GM04503 (cell line): ENCODE data around the gene KHSRP.
A peak's percentile ranks its signal among the peaks of the same experiment; 100 is the strongest.

Experiments
- DNase-seq: peaks from one replicate; pipeline ENCODE4 v3.0.0-alpha.2; 2012; ENCODE audit warnings: low read depth

Gene KHSRP

GRCh38 chr19:6387372-6387771 is 37.2 kb downstream of the KHSRP start:
- DNase-seq = no peak

GRCh38 chr19:6384381-6384780 is 40.2 kb downstream of the KHSRP start:
- DNase-seq = no peak

GRCh38 chr19:6383188-6383587 is 41.4 kb downstream of the KHSRP start:
- DNase-seq = no peak

- no peak for DNase-seq
Observed at GRCh38 chr19:6381030-6381750, 43.4 kb downstream of the KHSRP start.

- no peak for DNase-seq
Observed at GRCh38 chr19:6379744-6380143, 44.9 kb downstream of the KHSRP start.

- no peak for DNase-seq
Observed at GRCh38 chr19:6378486-6378885, 46.1 kb downstream of the KHSRP start.

GRCh38 chr19:6378041-6378440 is 46.6 kb downstream of the KHSRP start:
- peak; percentile 35 for DNase-seq

- no peak for DNase-seq
Observed at GRCh38 chr19:6376512-6377190, 48.0 kb downstream of the KHSRP start.

GRCh38 chr19:6375411-6376010 is 49.1 kb downstream of the KHSRP start, which contains the start of gene PSPN:
Gene PSPN (minus strand): TSS chr19:6375933. CDS start chr19:6375849, 84 bp downstream.
- DNase-seq = no peak

GRCh38 chr19:6374711-6375410 is 49.8 kb downstream of the KHSRP start:
- DNase-seq = no peak

- DNase-seq = no peak
Observed at GRCh38 chr19:6374161-6374709, 50.4 kb downstream of the KHSRP start.

GRCh38 chr19:6373813-6374108 is 50.9 kb downstream of the KHSRP start:
- no peak for DNase-seq

GRCh38 chr19:6373096-6373812 is 51.4 kb downstream of the KHSRP start:
- peak; percentile 74 for DNase-seq

GRCh38 chr19:6372594-6373095 is 52.0 kb downstream of the KHSRP start, which contains the start of gene ALKBH7:
Gene ALKBH7 (plus strand): TSS chr19:6372794. CDS start chr19:6372821, 27 bp downstream.
- DNase-seq = peak; percentile 97

- no peak for DNase-seq
Observed at GRCh38 chr19:6364353-6364752, 60.3 kb downstream of the KHSRP start.
